Fibroblast of skin of back (primary cell): ENCODE results near the gene MRAS.

Experiments used
- DNase-seq: peaks from one replicate; pipeline ENCODE4 v3.0.0-alpha.2; 2013

The MRAS gene

DNA sequence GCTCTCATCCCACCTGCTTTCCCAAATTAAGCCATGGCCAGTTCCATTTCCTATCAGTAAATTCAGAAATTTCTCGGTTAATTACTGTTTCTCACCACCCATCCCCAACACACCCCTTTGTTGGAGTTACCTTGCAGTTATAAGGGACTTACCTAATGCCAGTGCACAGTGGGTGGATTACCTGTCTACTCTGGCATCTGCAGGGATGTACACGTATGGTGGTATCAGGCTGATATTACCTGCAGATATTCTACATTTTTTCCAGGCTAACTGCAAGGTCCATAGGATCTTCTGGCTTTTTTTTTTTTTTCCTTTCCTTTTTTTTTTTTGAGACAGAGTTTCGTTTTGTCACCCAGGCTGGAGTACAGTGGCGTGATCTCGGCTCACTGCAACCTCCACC is 7.9 kb upstream of the MRAS start:
- no peak for DNase-seq

DNA sequence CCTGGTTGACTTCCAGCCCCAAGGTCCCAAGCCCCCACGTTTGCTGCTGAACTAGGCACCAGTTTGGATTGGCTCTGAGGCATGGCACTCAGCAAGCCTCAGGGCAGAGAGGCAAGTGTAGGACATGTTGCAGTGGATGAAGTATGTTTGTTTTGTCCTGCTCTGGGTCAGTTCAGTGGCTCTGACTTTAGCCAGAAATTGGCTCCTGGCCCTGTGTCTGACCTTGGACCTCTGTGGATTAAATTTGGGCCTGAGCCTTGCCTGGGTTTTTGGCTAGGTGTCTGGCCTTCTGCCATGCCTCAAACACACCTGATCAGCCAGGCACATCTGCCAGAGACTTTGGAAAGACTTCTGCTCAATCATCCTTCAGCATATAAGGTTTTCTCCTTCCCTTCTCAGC is 3.6 kb upstream of the MRAS start:
- no peak for DNase-seq

DNA sequence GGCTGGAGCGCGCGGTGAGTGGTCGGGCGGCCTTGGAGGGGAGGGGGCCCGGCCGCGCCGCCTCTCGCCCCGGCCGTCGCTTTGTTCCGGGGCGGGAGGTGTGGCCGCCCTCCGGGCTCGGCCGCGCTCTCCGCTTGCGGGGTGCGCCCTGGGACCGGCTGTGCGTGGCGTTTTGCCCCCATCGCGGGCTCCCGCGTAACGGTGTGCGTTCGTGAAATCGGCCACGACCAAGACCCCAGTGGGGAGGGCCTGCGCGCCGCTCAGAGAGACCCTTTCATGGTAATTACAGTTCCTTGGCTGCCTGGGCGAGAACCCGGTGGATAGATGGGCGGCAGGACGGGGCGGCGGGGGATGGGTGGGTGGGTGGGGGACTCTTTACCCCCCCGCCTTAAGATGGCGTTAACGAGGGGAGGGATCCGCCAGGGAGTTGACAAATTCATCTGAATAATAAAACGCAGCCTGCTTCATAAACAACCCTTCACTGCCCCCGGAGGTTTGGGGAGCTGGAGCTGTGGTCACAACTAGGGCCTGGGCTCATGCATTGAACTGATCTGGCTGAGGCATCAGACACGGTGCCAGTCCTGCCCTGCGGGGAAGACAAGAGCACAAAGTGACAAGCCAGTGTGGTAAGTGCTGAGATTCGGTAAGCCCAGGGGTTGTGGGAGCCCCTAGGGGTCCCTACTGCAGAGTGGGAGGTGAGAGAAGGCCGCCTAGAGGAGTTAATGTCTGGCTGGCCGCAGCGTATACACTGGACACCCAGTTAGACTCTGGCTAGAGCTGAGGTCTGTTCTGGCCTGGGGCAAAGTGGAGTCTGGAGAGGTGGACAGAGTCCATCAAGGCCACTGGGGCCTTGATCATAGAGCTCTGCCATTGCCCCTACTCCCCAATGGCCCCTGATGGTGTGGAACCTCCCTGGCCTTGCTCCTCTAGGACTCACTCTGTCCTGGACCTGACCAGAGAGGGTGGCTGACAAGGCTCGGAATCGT is 668 bp downstream of the MRAS start:
- peak; percentile 29 for DNase-seq

DNA sequence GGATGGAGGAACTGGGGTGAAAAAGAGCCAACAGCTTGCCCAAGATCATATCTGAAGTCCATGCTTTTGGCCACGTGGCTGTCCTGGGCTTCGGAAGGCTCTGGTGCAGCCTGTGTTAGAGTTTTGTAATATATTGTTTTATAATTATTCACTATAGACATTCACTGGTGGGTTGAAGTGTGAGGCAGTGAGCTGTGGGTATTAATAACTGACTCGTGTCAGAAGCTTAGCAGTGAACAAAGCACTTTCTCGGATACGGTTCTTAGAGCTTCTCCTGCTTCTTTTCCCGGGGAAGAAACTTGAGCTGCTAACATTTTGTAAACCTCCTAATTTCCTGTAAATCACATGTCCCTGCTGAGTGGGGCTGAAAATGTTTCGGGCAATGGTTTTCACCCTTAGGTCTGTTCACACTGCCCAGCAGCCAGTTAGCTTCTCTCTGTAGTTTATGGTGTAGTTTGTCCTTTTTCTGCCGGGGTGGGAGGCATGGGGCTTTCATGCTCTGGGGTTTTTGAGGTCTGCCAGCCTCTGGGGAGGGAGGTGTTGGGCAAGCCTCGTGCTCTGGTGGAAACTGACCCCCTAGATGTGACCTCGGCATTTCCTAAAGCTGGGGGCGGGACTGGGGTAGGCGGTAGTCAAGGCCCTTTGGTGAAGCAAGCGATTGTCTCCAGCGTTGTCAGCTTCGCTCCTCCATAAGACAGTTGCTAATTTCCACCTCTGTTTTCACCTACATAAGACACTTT is 1.7 kb downstream of the MRAS start:
- peak; percentile 9 for DNase-seq

GRCh38 chr3:138351151-138351550 is 2.8 kb downstream of the MRAS start:
- no peak for DNase-seq

GRCh38 chr3:138351916-138352550 is 3.7 kb downstream of the MRAS start:
- peak; percentile 44 for DNase-seq

DNA sequence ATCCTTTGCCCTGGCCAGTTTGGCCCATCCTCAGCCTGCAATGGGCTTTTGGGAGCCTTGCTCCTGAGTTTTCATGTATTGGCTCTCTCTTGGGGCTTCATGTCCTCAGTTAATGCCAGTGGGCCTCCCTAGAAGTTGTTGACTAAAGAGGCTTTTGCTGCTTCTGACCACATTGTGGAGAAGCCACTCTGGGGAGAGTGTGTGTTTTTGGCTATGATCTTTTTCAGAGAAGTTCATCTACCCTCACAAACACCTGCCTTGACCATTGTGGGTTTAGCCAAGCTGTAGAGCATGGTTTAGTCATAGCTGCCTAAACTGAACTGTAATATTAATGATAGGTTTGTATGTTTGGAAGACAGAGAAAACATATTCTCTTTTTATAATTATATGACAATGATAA is 6.0 kb downstream of the MRAS start:
- no peak for DNase-seq

DNA sequence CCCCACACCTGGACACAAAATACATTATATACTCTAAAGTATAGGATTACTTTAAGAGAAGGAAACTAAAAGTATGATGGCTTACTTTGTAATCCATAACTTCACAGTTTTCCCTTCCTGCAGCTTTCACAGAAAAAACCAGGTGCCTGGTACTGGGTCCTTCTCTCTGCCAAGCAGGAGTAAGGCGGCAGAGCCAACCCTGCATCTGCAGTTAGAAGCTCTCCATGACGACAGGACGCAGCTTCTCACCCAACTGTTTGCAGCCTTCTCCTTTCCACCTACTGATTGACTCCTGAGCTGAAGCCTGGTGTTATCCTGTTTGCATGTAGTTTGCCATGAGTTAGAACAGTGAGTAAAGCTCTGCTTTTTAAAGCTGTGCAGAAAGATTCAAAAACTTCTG is 6.7 kb downstream of the MRAS start:
- no peak for DNase-seq

- DNase-seq = no peak
Measured at GRCh38 chr3:138356730-138357405, 8.5 kb downstream of the MRAS start.

GRCh38 chr3:138359148-138359918 is 11.0 kb downstream of the MRAS start:
- DNase-seq = no peak

GRCh38 chr3:138359919-138360868 is 11.8 kb downstream of the MRAS start:
- no peak for DNase-seq

DNA sequence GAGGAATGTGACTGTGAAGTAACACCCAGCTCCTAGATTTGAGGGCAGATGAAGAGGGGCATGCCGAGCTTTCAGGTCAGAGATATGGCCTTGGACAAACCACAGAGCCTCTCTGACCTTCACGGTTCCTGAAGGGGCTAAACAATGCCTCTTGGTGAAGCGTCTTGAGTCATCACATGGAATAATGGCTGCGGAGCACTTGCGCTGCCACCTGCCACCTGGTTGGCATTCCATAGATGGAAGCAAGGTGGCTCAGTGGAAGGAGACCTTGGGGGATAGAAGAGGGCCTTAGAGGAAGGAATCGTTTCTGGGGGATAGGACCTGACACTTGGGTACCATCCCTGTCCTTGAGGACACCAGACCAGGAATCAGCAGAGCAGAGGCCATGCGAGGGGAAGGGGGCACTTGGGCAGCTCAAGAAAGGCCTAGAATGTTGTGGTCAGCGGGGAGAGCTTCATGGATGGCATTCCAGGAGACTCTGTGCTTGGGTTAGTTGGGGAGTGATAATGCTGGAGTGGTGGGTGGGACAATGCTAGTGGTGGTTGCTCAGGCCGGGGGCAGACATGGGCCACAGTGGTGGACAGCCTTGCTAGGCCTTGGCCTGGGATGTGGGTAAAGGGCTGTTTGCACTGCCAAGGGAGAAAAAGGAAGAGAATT is 12.6 kb downstream of the MRAS start:
- no peak for DNase-seq

GRCh38 chr3:138361561-138361971 is 13.2 kb downstream of the MRAS start:
- DNase-seq = peak; percentile 18

DNA sequence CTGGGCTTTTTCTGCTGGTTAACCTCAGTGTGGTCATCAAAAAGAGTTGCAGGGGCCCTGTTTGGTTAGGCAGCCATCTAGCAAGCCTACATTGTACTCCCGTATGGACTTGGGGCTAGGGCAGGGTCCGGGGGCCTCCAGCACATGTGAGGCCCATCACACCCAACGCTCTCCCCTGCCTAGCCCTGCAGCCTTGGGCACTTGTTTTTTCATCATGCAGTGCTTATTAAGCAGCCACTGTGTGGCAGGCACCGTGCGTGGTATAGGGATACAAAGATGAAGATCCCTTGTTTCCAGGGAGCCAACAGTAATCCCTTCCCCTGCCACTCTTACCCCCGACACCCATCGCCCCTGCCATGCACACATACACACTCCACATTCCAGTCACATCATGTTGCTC is 14.2 kb downstream of the MRAS start:
- DNase-seq = no peak

GRCh38 chr3:138363322-138363721 is 14.9 kb downstream of the MRAS start:
- DNase-seq = no peak

GRCh38 chr3:138364356-138365252 is 16.2 kb downstream of the MRAS start:
- DNase-seq = no peak

DNA sequence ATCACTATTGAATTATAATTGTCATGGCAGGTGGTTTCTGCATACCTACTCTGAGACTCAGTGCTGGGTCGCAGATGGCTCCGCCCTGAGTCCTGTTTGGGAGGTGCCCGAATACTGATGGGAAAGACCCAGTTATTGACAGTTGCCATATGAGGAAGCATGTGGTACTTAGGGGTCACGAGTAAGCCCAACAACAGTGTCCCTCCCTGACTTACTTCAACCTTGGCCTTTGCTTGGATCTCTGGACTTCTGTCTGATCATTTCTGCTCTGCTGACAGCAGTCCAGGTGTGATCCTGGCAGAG is 16.8 kb downstream of the MRAS start:
- DNase-seq = no peak

DNA sequence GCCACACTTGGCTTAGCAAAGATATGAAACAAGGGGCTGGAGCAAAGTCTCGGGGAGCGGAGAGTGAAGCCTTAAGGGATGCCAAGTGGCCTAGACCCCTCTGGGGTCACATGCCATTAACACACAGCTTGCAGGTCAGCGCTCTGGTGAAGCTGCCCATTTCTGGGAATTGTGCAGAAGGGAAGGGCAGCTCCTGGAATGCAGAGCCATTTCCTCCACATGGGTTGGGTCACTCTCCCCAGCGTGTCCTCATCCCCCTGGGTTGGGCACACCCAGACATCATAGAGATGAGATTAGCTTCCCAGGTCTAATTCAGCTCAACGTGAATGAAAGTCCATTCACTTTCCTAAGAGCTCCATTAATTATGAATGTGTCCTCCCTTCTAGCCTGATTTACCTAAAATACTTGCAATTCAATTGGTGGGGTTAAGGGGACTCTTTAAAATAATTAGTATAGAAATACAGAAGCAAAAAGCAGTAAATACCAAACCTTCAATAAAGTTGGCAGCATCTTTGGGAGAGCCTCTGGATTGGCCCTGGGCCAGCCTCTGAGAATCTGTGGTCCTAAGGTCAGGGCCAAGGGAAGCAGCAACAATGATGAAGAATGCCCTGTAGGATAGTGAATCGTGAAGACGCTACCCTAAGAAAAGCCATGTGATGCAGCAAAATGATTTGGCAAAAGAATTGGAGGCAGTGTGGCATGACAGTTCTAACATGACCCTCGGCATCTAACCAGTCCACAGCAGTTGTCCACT is 17.8 kb downstream of the MRAS start:
- DNase-seq = no peak
